PC-3 (cell line): ENCODE results near the gene PDLIM1.

ENCODE experiments used
- EZH2 ChIP-seq: fragments of 300-600 bp; sonication (generic); IDR thresholded peaks from one replicate; pipeline ENCODE4 v1.6.1; 2017; ENCODE audit warnings: antibody characterized with exemption, mild to moderate bottlenecking, low read length; ENCODE audit not compliant: unreplicated experiment
- TF ChIP-seq, protein P1 (sequence below): fragments of 300-600 bp; sonication (generic); conservative IDR thresholded peaks from 2 replicates; pipeline ENCODE4 v1.5.1; 2017; ENCODE audit warnings: antibody characterized with exemption, low read depth, mild to moderate bottlenecking, low read length

GRCh38 chr10:95242581-95243317 lies 48.1 kb downstream of the PDLIM1 start:
- TF ChIP-seq, protein P1, sequence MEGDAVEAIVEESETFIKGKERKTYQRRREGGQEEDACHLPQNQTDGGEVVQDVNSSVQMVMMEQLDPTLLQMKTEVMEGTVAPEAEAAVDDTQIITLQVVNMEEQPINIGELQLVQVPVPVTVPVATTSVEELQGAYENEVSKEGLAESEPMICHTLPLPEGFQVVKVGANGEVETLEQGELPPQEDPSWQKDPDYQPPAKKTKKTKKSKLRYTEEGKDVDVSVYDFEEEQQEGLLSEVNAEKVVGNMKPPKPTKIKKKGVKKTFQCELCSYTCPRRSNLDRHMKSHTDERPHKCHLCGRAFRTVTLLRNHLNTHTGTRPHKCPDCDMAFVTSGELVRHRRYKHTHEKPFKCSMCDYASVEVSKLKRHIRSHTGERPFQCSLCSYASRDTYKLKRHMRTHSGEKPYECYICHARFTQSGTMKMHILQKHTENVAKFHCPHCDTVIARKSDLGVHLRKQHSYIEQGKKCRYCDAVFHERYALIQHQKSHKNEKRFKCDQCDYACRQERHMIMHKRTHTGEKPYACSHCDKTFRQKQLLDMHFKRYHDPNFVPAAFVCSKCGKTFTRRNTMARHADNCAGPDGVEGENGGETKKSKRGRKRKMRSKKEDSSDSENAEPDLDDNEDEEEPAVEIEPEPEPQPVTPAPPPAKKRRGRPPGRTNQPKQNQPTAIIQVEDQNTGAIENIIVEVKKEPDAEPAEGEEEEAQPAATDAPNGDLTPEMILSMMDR = peak; percentile 79
- TF ChIP-seq EZH2 = no peak
